SU-DHL-6 (cell line): Measurements from ENCODE around the gene SYT7.

ENCODE experiments used
- H2AFZ ChIP-seq: fragments of 200-600 bp; sonication (generic); 2 replicates; pipeline ENCODE4 v1.6.1; 2014; ENCODE audit warnings: low read depth, mild to moderate bottlenecking, moderate library complexity, mixed read lengths, antibody characterized with exemption, low read length; ENCODE audit not compliant: severe bottlenecking
- H3F3A ChIP-seq: fragments of 200-600 bp; shearing (Covaris generic); 2 replicates; pipeline ENCODE4 v1.6.0; 2016; ENCODE audit warnings: antibody characterized with exemption, mild to moderate bottlenecking; ENCODE audit not compliant: insufficient read depth
- H3K27ac ChIP-seq: fragments of 200-600 bp; sonication (generic); 2 replicates; pipeline ENCODE4 v1.5.1; 2016; ENCODE audit warnings: low read depth, mild to moderate bottlenecking, low read length, moderate library complexity, mixed read lengths
- H3K27me3 ChIP-seq: fragments of 200-600 bp; sonication (generic), shearing (Covaris generic); 2 replicates; pipeline ENCODE4 v1.6.0; 2014; ENCODE audit warnings: mild to moderate bottlenecking, low read length
- H3K36me3 ChIP-seq: fragments of 200-600 bp; sonication (generic); 2 replicates; pipeline ENCODE4 v1.6.1; 2014; ENCODE audit warnings: mild to moderate bottlenecking, low read length, mixed read lengths
- H3K4me2 ChIP-seq: fragments of 300-600, 200-600 bp; shearing (Covaris generic), sonication (generic); 2 replicates; pipeline ENCODE4 v1.6.0; 2014; ENCODE audit warnings: low read length, low read depth, mild to moderate bottlenecking; ENCODE audit not compliant: poor library complexity, severe bottlenecking
- H3K4me3 ChIP-seq: fragments of 200-600 bp; sonication (generic); 2 replicates; pipeline ENCODE4 v1.5.1; 2014; ENCODE audit warnings: antibody characterized with exemption, low read length, mild to moderate bottlenecking, mixed read lengths; ENCODE audit not compliant: insufficient read depth, poor library complexity, severe bottlenecking
- H3K79me2 ChIP-seq: fragments of 200-600 bp; sonication (generic); 2 replicates; pipeline ENCODE4 v1.6.1; 2014; ENCODE audit warnings: mild to moderate bottlenecking, low read length, moderate library complexity; ENCODE audit not compliant: insufficient read depth
- H3K9ac ChIP-seq: fragments of 200-600 bp; sonication (generic); 2 replicates; pipeline ENCODE4 v1.7.0; 2014; ENCODE audit warnings: mild to moderate bottlenecking, low read length
- H3K9me2 ChIP-seq: fragments of 200-600 bp; sonication (generic); replicated peaks from 2 replicates; pipeline ENCODE4 v1.6.1; 2014; ENCODE audit warnings: low read length; ENCODE audit not compliant: insufficient read depth
- H3K9me3 ChIP-seq: fragments of 200-600 bp; sonication (generic); 2 replicates; pipeline ENCODE4 v1.6.1; 2014; ENCODE audit warnings: low read length, mixed read lengths; ENCODE audit not compliant: insufficient read depth
- H4K20me1 ChIP-seq: fragments of 200-600 bp; sonication (generic); 2 replicates; pipeline ENCODE4 v1.6.1; 2014; ENCODE audit warnings: low read depth, mild to moderate bottlenecking, antibody characterized with exemption, low read length, moderate library complexity, mixed read lengths
- EZH2phosphoT487 ChIP-seq: fragments of 200-600 bp; sonication (generic), shearing (Covaris generic); conservative IDR thresholded peaks from 2 replicates; pipeline ENCODE4 v1.6.1; 2018; ENCODE audit warnings: mild to moderate bottlenecking, antibody characterized with exemption, low read length, moderate library complexity, mixed read lengths
- TF ChIP-seq, protein P1 (sequence below): fragments of 200-600 bp; sonication (generic); IDR thresholded peaks from one replicate; pipeline ENCODE4 v1.5.1; 2017; ENCODE audit warnings: antibody characterized with exemption, mild to moderate bottlenecking, low read length, moderate library complexity; ENCODE audit not compliant: insufficient read depth, poor library complexity, severe bottlenecking

The SYT7 gene

GRCh38 chr11:61510166-61510919, 70.5 kb downstream of the SYT7 start:
- Histone ChIP-seq H3K9me2 (no peaks in the 10 kb centered on the region), H3K4me3 (no peak overlapping the region), H3K9me3 (no peaks in the 10 kb centered on the region), H3K4me2 (no peak overlapping the region), H3K36me3 (no peaks in the 10 kb centered on the region), H3K27ac (no peak overlapping the region), H3F3A (no peaks in the 10 kb centered on the region), H3K79me2 (no peaks in the 10 kb centered on the region), H2AFZ (no peak overlapping the region), H4K20me1 (no peaks in the 10 kb centered on the region), H3K27me3 (no peaks in the 10 kb centered on the region), H3K9ac (no peak overlapping the region)
- TF ChIP-seq EZH2phosphoT487 = no peak

- TF ChIP-seq, protein P1, sequence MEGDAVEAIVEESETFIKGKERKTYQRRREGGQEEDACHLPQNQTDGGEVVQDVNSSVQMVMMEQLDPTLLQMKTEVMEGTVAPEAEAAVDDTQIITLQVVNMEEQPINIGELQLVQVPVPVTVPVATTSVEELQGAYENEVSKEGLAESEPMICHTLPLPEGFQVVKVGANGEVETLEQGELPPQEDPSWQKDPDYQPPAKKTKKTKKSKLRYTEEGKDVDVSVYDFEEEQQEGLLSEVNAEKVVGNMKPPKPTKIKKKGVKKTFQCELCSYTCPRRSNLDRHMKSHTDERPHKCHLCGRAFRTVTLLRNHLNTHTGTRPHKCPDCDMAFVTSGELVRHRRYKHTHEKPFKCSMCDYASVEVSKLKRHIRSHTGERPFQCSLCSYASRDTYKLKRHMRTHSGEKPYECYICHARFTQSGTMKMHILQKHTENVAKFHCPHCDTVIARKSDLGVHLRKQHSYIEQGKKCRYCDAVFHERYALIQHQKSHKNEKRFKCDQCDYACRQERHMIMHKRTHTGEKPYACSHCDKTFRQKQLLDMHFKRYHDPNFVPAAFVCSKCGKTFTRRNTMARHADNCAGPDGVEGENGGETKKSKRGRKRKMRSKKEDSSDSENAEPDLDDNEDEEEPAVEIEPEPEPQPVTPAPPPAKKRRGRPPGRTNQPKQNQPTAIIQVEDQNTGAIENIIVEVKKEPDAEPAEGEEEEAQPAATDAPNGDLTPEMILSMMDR = no peak
- no peak for TF ChIP-seq EZH2phosphoT487
- Histone ChIP-seq H3K4me3 (no peak overlapping the region), H3K79me2 (no peaks in the 10 kb centered on the region), H2AFZ (no peak overlapping the region), H4K20me1 (no peaks in the 10 kb centered on the region), H3K36me3 (no peaks in the 10 kb centered on the region), H3K9me3 (no peaks in the 10 kb centered on the region), H3K9me2 (no peaks in the 10 kb centered on the region), H3K9ac (no peak overlapping the region), H3K27ac (no peak overlapping the region), H3K27me3 (no peaks in the 10 kb centered on the region), H3K4me2 (no peak overlapping the region), H3F3A (no peaks in the 10 kb centered on the region)
Observed at GRCh38 chr11:61509043-61510029, 71.5 kb downstream of the SYT7 start.

GRCh38 chr11:61507962-61508861, 72.7 kb downstream of the SYT7 start, which contains the start of gene LRRC10B:
LRRC10B (plus strand) TSS chr11:61508749; CDS start chr11:61508999, 250 bp downstream.
- H3F3A ChIP-seq = no peaks in the 10 kb centered on the region
- no peak within 1 kb of the TSS for H3K4me2 ChIP-seq
- no peak within 1 kb of the TSS for H2AFZ ChIP-seq
- H3K9me2 ChIP-seq = no peaks in the 10 kb centered on the region
- H3K27ac ChIP-seq = no peak within 1 kb of the TSS
- no peak within 1 kb of the TSS for H3K4me3 ChIP-seq
- no peaks in the 10 kb centered on the region for H3K27me3 ChIP-seq
- no peaks in the 10 kb centered on the region for H3K9me3 ChIP-seq
- no peak within 1 kb of the TSS for H3K9ac ChIP-seq
- no peak for TF ChIP-seq EZH2phosphoT487
- TF ChIP-seq, protein P1 = no peak
- no peaks in the 10 kb centered on the region for H3K79me2 ChIP-seq
- no peaks in the 10 kb centered on the region for H3K36me3 ChIP-seq
- H4K20me1 ChIP-seq = no peaks in the 10 kb centered on the region
